Measurements from ENCODE around the gene C3orf18. TPM values are rescaled to one million over a fixed set of nuclear protein-coding genes. Genes with fewer than 3 reads are reported as not detected.

C3orf18 gene
- total and polyA plus RNA-seq, 9 of the 15 experiments (the other 6 are each of a cell fraction or from before 2014, with no cell fraction given): 0.01 to 2.3 (median 0.94) TPM

GRCh38 chr3:50600841-50601591 lies 33.5 kb upstream of the C3orf18 start (continued):
- TF ChIP-seq CREB3 (tag; conservative IDR thresholded peaks at IDR 0.05; ENCODE audit: low read depth): peak; percentile 6
- no peak for TF ChIP-seq IRF9 (tag; IDR thresholded peaks at IDR 0.05)
- TF ChIP-seq HDAC2 (IDR thresholded peaks at IDR 0.05): 0 out of 2 replicates have a peak, but pooled peaks have one; percentile 34
- no peak for TF ChIP-seq POU5F1 (IDR thresholded peaks at IDR 0.05; ENCODE audit: borderline replicate concordance, low read depth, low read length, partially characterized antibody)
- TF ChIP-seq BRD9 (IDR thresholded peaks at IDR 0.05; ENCODE audit: low read depth, partially characterized antibody): no peak
- no peak for TF ChIP-seq GTF2B (IDR thresholded peaks at IDR 0.05; ENCODE audit: extremely low read depth, insufficient read length)
- no peak for TF ChIP-seq CAMTA2 (CRISPR knock-in tag; conservative IDR thresholded peaks at IDR 0.05)
- TF ChIP-seq MYC (IDR thresholded peaks at IDR 0.05; ENCODE audit: low read depth, low read length): peak; percentile 60
- no peak for TF ChIP-seq MYC (CRISPR knock-in tag; IDR thresholded peaks at IDR 0.05; ENCODE audit: borderline replicate concordance, low read depth)
- TF ChIP-seq ZNF395 (CRISPR knock-in tag; IDR thresholded peaks at IDR 0.05): peak; percentile 88
